Esophagus muscularis mucosa (tissue), 3 donors: ENCODE results near the gene CNTROB.

ENCODE experiments used
- POLR2A ChIP-seq: fragments of 450-650 bp; IDR thresholded peaks from one replicate; pipeline ENCODE4 v1.6.1; 2017; ENCODE audit warnings: antibody characterized with exemption, moderate library complexity, mild to moderate bottlenecking, low read depth
- TF ChIP-seq, protein P1 (sequence below), 3 experiments: fragments of 200-600 bp in 2 of 3; fragments of 450-650 bp in 1 of 3; sonication (generic) in 2 of 3; IDR thresholded peaks; one replicate each; pipeline ENCODE4 v1.5.1; 2017 to 2019; ENCODE audit warnings: antibody characterized with exemption in 3 of 3, mild to moderate bottlenecking in 2 of 3, moderate library complexity in 1 of 3

- TF ChIP-seq, protein P1, sequence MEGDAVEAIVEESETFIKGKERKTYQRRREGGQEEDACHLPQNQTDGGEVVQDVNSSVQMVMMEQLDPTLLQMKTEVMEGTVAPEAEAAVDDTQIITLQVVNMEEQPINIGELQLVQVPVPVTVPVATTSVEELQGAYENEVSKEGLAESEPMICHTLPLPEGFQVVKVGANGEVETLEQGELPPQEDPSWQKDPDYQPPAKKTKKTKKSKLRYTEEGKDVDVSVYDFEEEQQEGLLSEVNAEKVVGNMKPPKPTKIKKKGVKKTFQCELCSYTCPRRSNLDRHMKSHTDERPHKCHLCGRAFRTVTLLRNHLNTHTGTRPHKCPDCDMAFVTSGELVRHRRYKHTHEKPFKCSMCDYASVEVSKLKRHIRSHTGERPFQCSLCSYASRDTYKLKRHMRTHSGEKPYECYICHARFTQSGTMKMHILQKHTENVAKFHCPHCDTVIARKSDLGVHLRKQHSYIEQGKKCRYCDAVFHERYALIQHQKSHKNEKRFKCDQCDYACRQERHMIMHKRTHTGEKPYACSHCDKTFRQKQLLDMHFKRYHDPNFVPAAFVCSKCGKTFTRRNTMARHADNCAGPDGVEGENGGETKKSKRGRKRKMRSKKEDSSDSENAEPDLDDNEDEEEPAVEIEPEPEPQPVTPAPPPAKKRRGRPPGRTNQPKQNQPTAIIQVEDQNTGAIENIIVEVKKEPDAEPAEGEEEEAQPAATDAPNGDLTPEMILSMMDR (IDR thresholded peaks at IDR 0.05) = no peak
- no peak for TF ChIP-seq POLR2A
Measured at GRCh38 chr17:7945651-7946050, 13.6 kb downstream of the CNTROB start.
